Endothelial cell of umbilical vein (primary cell): ENCODE results near the gene USP2.

Experiments
- EZH2 ChIP-seq: IDR thresholded peaks from 2 replicates; pipeline ENCODE4 v1.6.1; 2012; ENCODE audit warnings: borderline replicate concordance, low read depth, mild to moderate bottlenecking, moderate library complexity, low read length, inconsistent platforms; ENCODE audit not compliant: severe bottlenecking
- JUN ChIP-seq: IDR thresholded peaks from 2 replicates; pipeline ENCODE4 v1.6.1; 2011; ENCODE audit warnings: borderline replicate concordance, low read depth; ENCODE audit not compliant: insufficient read length, insufficient read depth
- MYC ChIP-seq: IDR thresholded peaks from one replicate; pipeline ENCODE4 v1.6.1; 2011; ENCODE audit warnings: mild to moderate bottlenecking, low read depth, low read length
- POLR2A ChIP-seq: IDR thresholded peaks from 2 replicates; pipeline ENCODE4 v1.6.1; 2012; ENCODE audit warnings: low read depth, mild to moderate bottlenecking, control low read depth, low read length
- POLR2AphosphoS5 ChIP-seq: IDR thresholded peaks from 2 replicates; pipeline ENCODE4 v1.6.1; 2012; ENCODE audit warnings: low read depth, mild to moderate bottlenecking, control low read depth, low read length, moderate library complexity; ENCODE audit not compliant: insufficient read depth
- TF ChIP-seq, protein P1 (sequence below), 2 donors: IDR thresholded peaks; 1 replicate in 1 of 2; 2 replicates in 1 of 2; pipeline ENCODE4 v1.5.1; 2011; ENCODE audit warnings: low read length in 2 of 2, mild to moderate bottlenecking in 2 of 2, moderate library complexity in 2 of 2, control low read depth in 1 of 2, inconsistent platforms in 1 of 2, low read depth in 1 of 2; ENCODE audit not compliant: insufficient read depth in 1 of 2; ENCODE audit errors: extremely low read depth in 1 of 2

DNA sequence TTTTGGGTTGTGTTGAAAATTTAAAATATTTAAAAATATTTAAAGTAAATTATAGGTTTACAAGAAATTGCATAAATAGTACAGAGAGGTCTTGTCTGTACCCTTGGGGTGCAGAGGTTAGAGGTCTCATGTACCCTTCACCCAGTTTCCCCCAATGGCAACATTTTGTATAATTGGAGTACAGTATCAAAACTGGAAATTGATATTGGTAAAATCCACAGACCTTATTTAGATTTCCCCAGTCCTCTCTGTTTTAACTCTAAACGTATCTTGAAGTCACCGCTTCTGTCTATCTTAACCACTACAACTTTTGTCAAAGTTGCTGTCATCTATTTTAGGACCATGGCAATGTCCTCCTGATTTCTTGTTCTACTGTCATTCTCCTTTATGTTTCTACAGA is 30.6 kb upstream of the USP2 start:
- TF ChIP-seq, protein P1, sequence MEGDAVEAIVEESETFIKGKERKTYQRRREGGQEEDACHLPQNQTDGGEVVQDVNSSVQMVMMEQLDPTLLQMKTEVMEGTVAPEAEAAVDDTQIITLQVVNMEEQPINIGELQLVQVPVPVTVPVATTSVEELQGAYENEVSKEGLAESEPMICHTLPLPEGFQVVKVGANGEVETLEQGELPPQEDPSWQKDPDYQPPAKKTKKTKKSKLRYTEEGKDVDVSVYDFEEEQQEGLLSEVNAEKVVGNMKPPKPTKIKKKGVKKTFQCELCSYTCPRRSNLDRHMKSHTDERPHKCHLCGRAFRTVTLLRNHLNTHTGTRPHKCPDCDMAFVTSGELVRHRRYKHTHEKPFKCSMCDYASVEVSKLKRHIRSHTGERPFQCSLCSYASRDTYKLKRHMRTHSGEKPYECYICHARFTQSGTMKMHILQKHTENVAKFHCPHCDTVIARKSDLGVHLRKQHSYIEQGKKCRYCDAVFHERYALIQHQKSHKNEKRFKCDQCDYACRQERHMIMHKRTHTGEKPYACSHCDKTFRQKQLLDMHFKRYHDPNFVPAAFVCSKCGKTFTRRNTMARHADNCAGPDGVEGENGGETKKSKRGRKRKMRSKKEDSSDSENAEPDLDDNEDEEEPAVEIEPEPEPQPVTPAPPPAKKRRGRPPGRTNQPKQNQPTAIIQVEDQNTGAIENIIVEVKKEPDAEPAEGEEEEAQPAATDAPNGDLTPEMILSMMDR (IDR thresholded peaks at IDR 0.05; ENCODE audit: extremely low read depth in 1 of 2, insufficient read depth in 1 of 2, low read depth in 1 of 2, low read length in 2 of 2): no peak
- TF ChIP-seq POLR2AphosphoS5: no peak
- TF ChIP-seq POLR2A: no peak
- TF ChIP-seq EZH2: no peak
- TF ChIP-seq MYC: no peak
- no peak for TF ChIP-seq JUN
